Fibroblast of lung (primary cell): Measurements from ENCODE around the gene ABCC5.

Experiments used
- EZH2 ChIP-seq: IDR thresholded peaks from 2 replicates; pipeline ENCODE4 v1.5.1; 2012; ENCODE audit warnings: low read length, control low read depth, mild to moderate bottlenecking; ENCODE audit errors: missing control alignments
- TF ChIP-seq, protein P1 (sequence below), 2 donors: IDR thresholded peaks in 1 of 2; conservative IDR thresholded peaks in 1 of 2; 1 replicate in 1 of 2; 2 replicates in 1 of 2; pipeline ENCODE4 v1.5.1; 2011 to 2012; ENCODE audit warnings: low read length in 2 of 2, control low read depth in 1 of 2, inconsistent platforms in 1 of 2, low read depth in 1 of 2, mild to moderate bottlenecking in 1 of 2

DNA sequence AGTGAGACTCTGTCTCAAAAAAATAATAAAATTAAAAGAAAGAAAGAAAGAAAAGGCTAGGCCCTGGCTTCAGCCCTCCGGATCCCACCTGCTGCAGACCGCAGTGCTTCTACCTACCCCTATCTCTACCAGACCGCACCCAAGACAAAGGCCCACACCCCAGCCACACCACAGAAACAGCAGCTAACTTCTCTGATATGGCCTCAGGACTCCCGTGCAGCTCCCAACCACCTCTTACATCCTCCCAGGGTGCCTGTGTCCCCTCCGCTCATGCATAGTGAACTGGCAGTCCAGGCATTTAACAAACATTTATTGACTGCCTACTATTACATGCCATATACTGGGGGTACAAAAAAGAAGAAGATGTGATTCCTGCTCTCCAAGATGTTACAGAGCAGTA lies 28.3 kb upstream of the ABCC5 start:
- TF ChIP-seq, protein P1, sequence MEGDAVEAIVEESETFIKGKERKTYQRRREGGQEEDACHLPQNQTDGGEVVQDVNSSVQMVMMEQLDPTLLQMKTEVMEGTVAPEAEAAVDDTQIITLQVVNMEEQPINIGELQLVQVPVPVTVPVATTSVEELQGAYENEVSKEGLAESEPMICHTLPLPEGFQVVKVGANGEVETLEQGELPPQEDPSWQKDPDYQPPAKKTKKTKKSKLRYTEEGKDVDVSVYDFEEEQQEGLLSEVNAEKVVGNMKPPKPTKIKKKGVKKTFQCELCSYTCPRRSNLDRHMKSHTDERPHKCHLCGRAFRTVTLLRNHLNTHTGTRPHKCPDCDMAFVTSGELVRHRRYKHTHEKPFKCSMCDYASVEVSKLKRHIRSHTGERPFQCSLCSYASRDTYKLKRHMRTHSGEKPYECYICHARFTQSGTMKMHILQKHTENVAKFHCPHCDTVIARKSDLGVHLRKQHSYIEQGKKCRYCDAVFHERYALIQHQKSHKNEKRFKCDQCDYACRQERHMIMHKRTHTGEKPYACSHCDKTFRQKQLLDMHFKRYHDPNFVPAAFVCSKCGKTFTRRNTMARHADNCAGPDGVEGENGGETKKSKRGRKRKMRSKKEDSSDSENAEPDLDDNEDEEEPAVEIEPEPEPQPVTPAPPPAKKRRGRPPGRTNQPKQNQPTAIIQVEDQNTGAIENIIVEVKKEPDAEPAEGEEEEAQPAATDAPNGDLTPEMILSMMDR (conservative IDR thresholded peaks at IDR 0.05 in 1 of 2, IDR thresholded peaks at IDR 0.05 in 1 of 2; ENCODE audit: low read depth in 1 of 2, low read length in 2 of 2): no peak
- TF ChIP-seq EZH2: no peak
